ENCODE results near the gene MDC1.

MDC1 gene

DNA sequence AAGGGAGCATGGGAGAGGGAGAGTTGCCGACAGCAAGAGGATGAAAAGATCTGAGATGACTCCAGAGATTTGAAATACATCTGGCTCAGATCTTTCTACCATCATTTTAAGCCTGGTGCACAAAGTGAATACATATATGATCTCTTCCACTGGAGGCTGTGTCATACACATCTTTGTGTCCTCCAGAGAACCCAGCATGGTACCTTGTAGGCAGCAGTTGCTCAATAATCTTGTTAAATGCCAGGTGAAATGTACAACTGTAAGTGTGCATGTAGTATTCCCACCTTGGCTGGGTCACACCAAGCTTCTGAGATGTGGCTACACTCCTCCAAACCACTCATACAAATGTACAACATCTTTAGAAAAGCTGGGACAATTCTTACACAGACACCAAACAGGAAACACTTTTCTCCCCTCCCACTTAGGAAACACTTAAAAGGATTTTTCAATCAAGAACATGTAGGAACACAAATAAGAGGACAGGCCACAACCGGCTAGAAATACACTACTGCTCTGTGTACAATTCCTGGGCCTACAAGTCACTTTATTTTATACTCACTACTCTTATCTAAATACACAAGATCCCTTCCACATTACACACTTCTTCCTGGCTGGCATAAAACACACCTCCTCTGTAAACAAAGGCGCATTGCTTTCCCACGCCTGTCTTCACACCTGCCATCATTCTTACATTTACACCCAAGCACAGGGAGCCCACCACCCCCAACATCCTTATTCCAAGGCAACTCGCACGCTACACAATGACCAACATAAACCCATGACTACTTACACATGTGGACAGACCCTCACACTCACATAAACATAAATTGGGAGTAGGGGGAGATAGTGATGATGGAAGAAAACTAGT is 31.1 kb upstream of the MDC1 start:
- in situ Hi-C loops (cut with MboI; ENCODE audit: low sequenced_read_pairs) = no loop called here

DNA sequence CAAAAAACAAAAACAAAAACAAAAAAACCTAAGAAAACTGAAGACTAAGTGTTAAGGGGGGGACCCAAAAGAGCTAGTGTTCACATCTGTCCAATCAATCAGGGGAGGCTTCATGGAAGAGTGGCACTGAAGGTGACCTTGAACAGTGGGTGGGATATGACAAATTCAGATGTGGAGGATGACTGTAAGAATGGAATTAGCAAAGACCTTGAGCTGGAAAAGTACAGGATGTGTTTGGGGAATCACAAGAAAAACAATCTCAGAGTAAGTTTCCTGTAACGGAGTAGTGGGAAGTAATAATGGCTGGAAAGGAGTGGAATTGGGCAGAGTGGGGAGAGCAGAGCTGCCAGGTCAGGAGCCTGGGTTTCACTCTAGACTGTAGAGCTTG is 30.2 kb upstream of the MDC1 start:
- in situ Hi-C loops (cut with MboI; ENCODE audit: low sequenced_read_pairs) = no loop called here

- in situ Hi-C loops (cut with MboI; ENCODE audit: low sequenced_read_pairs) = no loop called here
Measured at GRCh38 chr6:30744054-30744805, 27.1 kb upstream of the MDC1 start, which contains the start of gene IER3. IER3 (minus strand) TSS chr6:30744547; CDS start chr6:30744518, 29 bp downstream.

DNA sequence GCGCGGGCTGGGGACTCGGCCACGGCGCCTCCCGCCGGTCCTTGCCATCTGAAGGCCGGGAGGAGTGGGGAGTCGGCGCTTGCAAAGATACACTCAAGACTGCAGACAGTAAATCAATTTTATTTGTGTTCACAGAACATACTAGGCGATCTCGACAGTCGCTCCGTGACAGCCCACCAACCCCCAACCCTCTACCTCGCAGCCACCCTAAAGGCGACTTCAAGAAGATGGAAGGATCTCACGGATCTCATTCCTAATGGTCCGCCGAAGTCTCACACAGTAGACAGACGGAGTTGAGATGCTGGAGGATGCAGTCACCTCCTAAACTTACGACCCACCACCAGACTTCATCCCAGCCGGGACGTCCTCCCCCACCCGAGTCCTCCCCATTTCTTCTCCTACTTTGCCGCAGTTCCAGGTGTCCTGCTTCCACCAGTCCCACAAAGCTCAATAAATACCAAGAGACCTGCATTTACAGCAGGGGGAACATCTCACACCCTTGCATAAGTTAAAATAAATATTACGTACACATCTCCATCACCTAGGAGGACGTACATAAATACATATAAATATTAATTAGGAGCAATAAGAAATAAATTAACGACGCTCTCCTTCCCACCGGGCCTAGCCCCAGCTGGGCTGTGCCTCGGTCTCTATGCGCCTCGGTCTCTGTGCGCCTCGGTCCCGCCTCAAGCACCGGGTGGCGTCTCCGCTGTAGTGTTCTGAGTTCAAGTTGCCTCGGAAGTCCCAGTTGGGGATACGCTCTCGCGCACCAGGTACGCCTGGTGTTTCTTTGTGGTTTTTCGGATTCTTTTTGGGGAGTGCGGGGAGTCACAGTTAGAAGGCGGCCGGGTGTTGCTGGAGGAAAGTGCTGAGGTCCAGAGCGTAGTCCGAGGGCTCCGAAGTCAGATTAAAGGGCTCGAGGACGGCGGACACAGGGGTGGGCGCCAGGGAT is 26.3 kb upstream of the MDC1 start:
- in situ Hi-C loops (cut with MboI; ENCODE audit: low sequenced_read_pairs) = no loop called here

GRCh38 chr6:30742316-30743098 is 25.4 kb upstream of the MDC1 start, which contains the start of gene FLOT1:
FLOT1 (minus strand) TSS chr6:30742687; CDS start chr6:30742189, 498 bp downstream.
- in situ Hi-C loops (cut with MboI; ENCODE audit: low sequenced_read_pairs) = no loop called here

GRCh38 chr6:30741789-30742315 is 24.8 kb upstream of the MDC1 start:
- in situ Hi-C loops (cut with MboI; ENCODE audit: low sequenced_read_pairs) = no loop called here

DNA sequence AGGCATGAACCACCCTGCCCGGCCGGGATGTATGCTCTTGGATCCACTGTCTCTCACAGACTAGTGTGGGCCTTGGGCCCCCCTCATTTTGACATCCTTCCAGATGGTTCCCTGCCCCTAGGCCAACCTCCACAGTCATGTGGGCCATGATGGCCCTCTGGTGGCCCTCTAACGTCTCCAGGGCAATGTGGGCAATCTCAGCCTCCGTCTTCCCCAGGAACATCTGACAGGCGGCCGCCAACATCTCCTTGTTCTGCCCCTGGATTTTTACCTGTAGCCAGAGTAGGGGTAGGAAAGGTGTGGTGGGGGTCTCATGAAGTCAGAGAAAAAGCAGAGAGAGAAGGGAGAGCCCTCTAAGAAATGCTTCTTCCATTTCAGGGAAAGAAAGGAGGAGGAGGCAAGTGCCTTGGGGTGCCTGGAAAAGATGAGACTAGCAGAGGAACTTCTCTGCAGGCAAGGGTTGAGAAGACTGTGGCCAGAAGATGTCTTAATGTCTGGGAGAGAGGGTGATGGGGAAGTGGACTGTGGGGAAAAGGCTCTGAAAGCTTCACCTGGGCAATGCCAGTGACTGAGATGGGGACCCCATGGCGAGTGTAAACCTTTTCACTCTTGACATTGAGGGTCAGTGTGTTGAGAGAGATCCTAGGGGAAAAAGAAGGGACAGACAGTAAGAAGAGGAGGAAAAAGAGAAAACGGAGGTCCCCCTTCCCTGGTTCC is 24.1 kb upstream of the MDC1 start:
- in situ Hi-C loops (cut with MboI; ENCODE audit: low sequenced_read_pairs) = no loop called here

- in situ Hi-C loops (cut with MboI; ENCODE audit: low sequenced_read_pairs) = no loop called here
Measured at GRCh38 chr6:30740540-30740870, 23.4 kb upstream of the MDC1 start.

DNA sequence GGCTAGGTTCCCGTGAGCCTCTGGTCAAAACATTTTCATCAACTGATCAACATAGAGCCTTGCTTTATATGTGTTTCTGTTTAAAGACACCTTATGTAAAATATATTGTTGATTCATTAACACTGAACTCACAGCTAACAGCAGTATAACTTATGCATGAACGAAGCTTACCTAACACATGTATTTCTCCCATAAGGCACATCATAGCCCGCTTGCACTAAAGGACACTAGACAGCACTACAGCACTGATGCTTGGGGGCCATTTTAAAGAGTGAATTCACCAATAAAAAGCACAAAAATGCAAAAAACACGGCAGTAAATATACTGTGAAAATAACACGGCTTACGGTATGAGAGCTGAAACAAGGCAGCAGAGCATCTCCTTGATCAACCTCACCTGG is 21.5 kb upstream of the MDC1 start:
- in situ Hi-C loops (cut with MboI; ENCODE audit: low sequenced_read_pairs) = loop anchor here (10.0 kb wide), 1 partner anchor 136 kb away; no protein-coding TSS in a partner anchor

- in situ Hi-C loops (cut with MboI; ENCODE audit: low sequenced_read_pairs) = loop anchor here (10.0 kb wide), 1 partner anchor 139 kb away; no protein-coding TSS in a partner anchor
Measured at GRCh38 chr6:30735668-30736314, 18.7 kb upstream of the MDC1 start.

GRCh38 chr6:30732237-30732943 is 15.3 kb upstream of the MDC1 start:
- in situ Hi-C loops (cut with MboI; ENCODE audit: low sequenced_read_pairs) = loop anchor here (10.0 kb wide), 1 partner anchor 142 kb away; no protein-coding TSS in a partner anchor

- in situ Hi-C loops (cut with MboI; ENCODE audit: low sequenced_read_pairs) = loop anchor here (10.0 kb wide), 1 partner anchor 144 kb away; no protein-coding TSS in a partner anchor
Measured at GRCh38 chr6:30730601-30731435, 13.7 kb upstream of the MDC1 start.

- in situ Hi-C loops (cut with MboI; ENCODE audit: low sequenced_read_pairs) = no loop called here
Measured at GRCh38 chr6:30727920-30728553, 11.0 kb upstream of the MDC1 start.

- in situ Hi-C loops (cut with MboI; ENCODE audit: low sequenced_read_pairs) = no loop called here
Measured at GRCh38 chr6:30726506-30727413, 9.7 kb upstream of the MDC1 start.

DNA sequence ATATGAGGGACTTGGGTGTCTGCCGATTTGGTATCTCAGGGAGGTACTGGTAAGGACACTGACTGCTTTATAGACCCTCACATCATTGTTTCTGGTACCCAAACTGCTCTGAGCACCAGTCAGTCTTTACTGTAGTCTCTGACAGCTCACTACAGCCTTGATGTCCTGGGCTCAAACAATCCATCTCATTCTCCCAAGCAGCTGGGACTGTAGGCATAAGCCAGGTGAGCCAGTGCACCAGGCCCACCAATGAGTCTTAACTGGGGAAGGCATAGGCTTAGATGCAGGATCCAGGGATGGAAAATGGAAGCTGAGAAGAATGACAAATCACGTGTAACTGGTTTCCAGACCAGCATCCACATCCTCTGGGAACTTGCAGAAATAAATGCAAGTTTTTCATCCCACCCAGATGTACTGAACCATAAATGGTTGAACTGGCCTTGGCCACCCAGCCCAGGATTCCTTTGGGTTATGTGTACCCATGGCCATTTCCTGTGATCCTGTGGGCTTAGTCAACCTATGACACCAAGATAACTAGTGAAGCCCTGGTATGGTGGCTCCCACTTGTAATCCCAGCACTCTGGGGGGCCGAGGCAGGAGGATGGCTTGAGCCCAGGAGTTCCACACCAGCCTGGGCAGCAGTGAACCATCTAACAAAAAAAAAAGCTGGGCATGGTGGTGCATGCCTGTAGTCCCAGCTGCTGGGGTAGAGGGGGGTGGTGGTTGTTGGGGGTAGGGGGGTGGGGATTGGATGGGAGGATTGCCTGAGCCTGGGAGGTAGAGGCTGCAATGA is 8.8 kb upstream of the MDC1 start:
- in situ Hi-C loops (cut with MboI; ENCODE audit: low sequenced_read_pairs) = no loop called here
